ENCODE measurements around the gene ARHGAP32. TPM values are rescaled to one million over a fixed set of nuclear protein-coding genes. Genes with fewer than 3 reads are reported as not detected.

The ARHGAP32 gene
- total RNA-seq, 2 experiments from 2014 or later = not detected

DNA sequence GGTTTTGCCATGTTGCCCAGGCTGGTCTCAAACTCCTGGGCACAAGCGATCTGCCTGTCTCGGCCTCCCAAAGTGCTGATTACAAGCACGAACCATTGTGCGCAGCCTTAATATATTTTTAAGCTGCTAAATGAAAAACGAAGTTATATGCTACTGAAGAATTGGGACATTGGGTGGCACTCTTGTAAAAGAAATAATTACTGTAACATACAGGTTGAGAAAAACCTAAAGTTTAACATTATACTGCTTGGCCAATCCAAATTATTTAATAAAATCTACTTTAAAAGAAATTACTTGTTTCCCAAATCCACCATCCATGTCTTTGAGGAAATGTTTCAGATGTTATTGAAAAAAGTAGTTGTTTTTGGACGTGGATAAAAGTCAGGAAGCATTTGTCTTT, 37.9 kb upstream of the ARHGAP32 start:
- Histone ChIP-seq H3K27ac (ENCODE audit: low read depth, low read length, poor library complexity, severe bottlenecking) (no peak overlapping the region), H3K4me3 (ENCODE audit: low read depth, low read length, poor library complexity, severe bottlenecking) (no peak overlapping the region), H2AFZ (ENCODE audit: low read length) (no peak overlapping the region), H3K9me2 (ENCODE audit: insufficient read depth, low read length) (no peaks in the 10 kb centered on the region), H3K9me3 (ENCODE audit: low read length) (peaks cover 6% of the 10 kb centered on the region; the same call in 1 of the 2 replicates), H3K4me1 (ENCODE audit: insufficient read depth, low read length, poor library complexity, severe bottlenecking) (no peaks in the 10 kb centered on the region), H4K20me1 (ENCODE audit: insufficient read depth, low read length) (no peaks in the 10 kb centered on the region), H3K36me3 (ENCODE audit: insufficient read depth, low read length) (no peaks in the 10 kb centered on the region), H3K79me2 (ENCODE audit: insufficient read depth, low read depth, low read length) (no peaks in the 10 kb centered on the region), H3K4me2 (ENCODE audit: low read length) (no peak overlapping the region)
- DNase-seq (ENCODE audit: low spot score) = no peak
- no TSS peak for BruUV-seq (replicated peaks)
- POLR2A ChIA-PET = no interaction called here
- TF ChIP-seq, protein P1, sequence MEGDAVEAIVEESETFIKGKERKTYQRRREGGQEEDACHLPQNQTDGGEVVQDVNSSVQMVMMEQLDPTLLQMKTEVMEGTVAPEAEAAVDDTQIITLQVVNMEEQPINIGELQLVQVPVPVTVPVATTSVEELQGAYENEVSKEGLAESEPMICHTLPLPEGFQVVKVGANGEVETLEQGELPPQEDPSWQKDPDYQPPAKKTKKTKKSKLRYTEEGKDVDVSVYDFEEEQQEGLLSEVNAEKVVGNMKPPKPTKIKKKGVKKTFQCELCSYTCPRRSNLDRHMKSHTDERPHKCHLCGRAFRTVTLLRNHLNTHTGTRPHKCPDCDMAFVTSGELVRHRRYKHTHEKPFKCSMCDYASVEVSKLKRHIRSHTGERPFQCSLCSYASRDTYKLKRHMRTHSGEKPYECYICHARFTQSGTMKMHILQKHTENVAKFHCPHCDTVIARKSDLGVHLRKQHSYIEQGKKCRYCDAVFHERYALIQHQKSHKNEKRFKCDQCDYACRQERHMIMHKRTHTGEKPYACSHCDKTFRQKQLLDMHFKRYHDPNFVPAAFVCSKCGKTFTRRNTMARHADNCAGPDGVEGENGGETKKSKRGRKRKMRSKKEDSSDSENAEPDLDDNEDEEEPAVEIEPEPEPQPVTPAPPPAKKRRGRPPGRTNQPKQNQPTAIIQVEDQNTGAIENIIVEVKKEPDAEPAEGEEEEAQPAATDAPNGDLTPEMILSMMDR (conservative IDR thresholded peaks at IDR 0.05; ENCODE audit: low read length) = no peak; the same call in 1 of the 2 replicates
- TF ChIP-seq EZH2phosphoT487 (IDR thresholded peaks at IDR 0.05; ENCODE audit: borderline replicate concordance, low read depth, low read length) = no peak
- intact Hi-C loops (cut with micrococcal nuclease; ENCODE audit: unreplicated experiment) = no loop called here
- CTCF ChIA-PET (ENCODE audit: unreplicated experiment) = no interaction called here

DNA sequence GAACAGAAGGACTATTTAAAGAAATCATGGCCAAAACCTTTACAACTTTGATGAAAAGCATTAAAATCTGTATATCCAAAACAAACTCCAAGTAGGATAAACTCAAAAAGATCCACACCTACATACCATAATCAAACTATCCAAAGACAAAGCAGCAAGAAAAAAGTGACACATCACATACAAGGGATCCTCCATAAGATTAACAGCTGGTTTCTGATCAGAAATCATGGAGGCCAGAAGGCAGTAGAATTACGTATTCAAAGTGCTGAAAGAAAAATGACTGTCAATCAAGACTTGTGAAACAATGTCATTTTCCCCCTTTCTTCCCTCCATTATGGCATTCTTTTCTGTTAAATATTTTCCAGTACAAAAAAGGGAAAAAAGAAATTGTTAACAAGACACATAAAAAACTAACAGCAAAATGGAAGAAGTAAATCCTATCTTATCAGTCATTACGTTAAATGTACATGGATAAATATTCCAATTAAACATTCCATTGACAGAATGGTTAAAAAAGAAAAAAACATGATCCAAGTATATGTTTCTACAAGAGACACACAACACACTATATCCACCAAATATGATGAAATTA, 34.2 kb upstream of the ARHGAP32 start:
- POLR2A ChIA-PET = no interaction called here
- Histone ChIP-seq H3K9me3 (ENCODE audit: low read length) (peaks cover 6% of the 10 kb centered on the region; the same call in 1 of the 2 replicates), H4K20me1 (ENCODE audit: insufficient read depth, low read length) (no peaks in the 10 kb centered on the region), H3K4me1 (ENCODE audit: insufficient read depth, low read length, poor library complexity, severe bottlenecking) (no peaks in the 10 kb centered on the region), H3K79me2 (ENCODE audit: insufficient read depth, low read depth, low read length) (no peaks in the 10 kb centered on the region), H3K27ac (ENCODE audit: low read depth, low read length, poor library complexity, severe bottlenecking) (no peak overlapping the region), H3K4me2 (ENCODE audit: low read length) (no peak overlapping the region), H3K4me3 (ENCODE audit: low read depth, low read length, poor library complexity, severe bottlenecking) (no peak overlapping the region), H3K36me3 (ENCODE audit: insufficient read depth, low read length) (no peaks in the 10 kb centered on the region), H2AFZ (ENCODE audit: low read length) (no peak overlapping the region), H3K9me2 (ENCODE audit: insufficient read depth, low read length) (no peaks in the 10 kb centered on the region)
- intact Hi-C loops (cut with micrococcal nuclease; ENCODE audit: unreplicated experiment) = no loop called here
- no TSS peak for BruUV-seq (replicated peaks)
- no peak for TF ChIP-seq EZH2phosphoT487 (IDR thresholded peaks at IDR 0.05; ENCODE audit: borderline replicate concordance, low read depth, low read length)
- TF ChIP-seq, protein P1 (conservative IDR thresholded peaks at IDR 0.05; ENCODE audit: low read length) = no peak
- no peak for DNase-seq (ENCODE audit: low spot score)
- CTCF ChIA-PET (ENCODE audit: unreplicated experiment) = no interaction called here

DNA sequence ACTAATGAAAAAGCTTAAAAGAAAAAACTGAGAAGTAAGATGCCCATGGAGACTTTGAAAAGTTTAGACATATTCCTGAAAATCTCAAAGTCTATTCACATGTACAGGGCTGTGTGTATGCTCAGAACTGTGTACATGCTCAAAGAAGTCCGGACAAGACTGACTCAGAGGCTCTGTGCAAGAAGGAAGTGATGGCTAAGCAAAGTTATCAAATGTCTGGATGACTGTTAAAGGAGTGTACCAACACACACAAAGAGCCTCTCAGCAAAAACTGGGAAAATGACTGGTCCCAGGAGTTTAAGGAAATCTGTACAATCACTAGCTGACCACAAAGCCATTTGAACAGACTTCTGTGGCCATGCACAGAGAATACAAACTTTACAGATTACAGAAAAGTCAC, 33.1 kb upstream of the ARHGAP32 start:
- no peak for DNase-seq (ENCODE audit: low spot score)
- no peaks in the 10 kb centered on the region for H3K79me2 ChIP-seq (ENCODE audit: insufficient read depth, low read depth, low read length)
- H3K4me3 ChIP-seq (ENCODE audit: low read depth, low read length, poor library complexity, severe bottlenecking) = no peak overlapping the region
- no peaks in the 10 kb centered on the region for H3K4me1 ChIP-seq (ENCODE audit: insufficient read depth, low read length, poor library complexity, severe bottlenecking)
- POLR2A ChIA-PET = no interaction called here
- no peak overlapping the region for H3K27ac ChIP-seq (ENCODE audit: low read depth, low read length, poor library complexity, severe bottlenecking)
- CTCF ChIA-PET (ENCODE audit: unreplicated experiment) = no interaction called here
- TF ChIP-seq, protein P1 (conservative IDR thresholded peaks at IDR 0.05; ENCODE audit: low read length) = no peak
- TF ChIP-seq EZH2phosphoT487 (IDR thresholded peaks at IDR 0.05; ENCODE audit: borderline replicate concordance, low read depth, low read length) = no peak
- intact Hi-C loops (cut with micrococcal nuclease; ENCODE audit: unreplicated experiment) = no loop called here
- peaks cover 6% of the 10 kb centered on the region; the same call in 1 of the 2 replicates for H3K9me3 ChIP-seq (ENCODE audit: low read length)
- no peak overlapping the region for H3K4me2 ChIP-seq (ENCODE audit: low read length)
- H3K9me2 ChIP-seq (ENCODE audit: insufficient read depth, low read length) = no peaks in the 10 kb centered on the region
- no TSS peak for BruUV-seq (replicated peaks)
- no peaks in the 10 kb centered on the region for H4K20me1 ChIP-seq (ENCODE audit: insufficient read depth, low read length)
- no peaks in the 10 kb centered on the region for H3K36me3 ChIP-seq (ENCODE audit: insufficient read depth, low read length)
- H2AFZ ChIP-seq (ENCODE audit: low read length) = no peak overlapping the region
